Hindlimb muscle (tissue), 1 donor: ENCODE measurements around the gene BTNL9. TPM values are rescaled to one million over a fixed set of nuclear protein-coding genes. Genes with fewer than 3 reads are reported as not detected.
"Not testable (repeated sequence)": the region's sequence is repeated elsewhere in the genome, so short reads cannot be mapped to it uniquely, and the experiment has no call there.

ENCODE experiments used
- DNase-seq: peaks from one replicate; pipeline ENCODE4 v3.0.0-alpha.2; 2013
- polyA plus RNA-seq: library from polyadenylated mRNA; unstranded; fragments of 120-200 nt; gene quantifications from one replicate; pipeline ENCODE4 v1.2.1, GENCODE V29; 2013; ENCODE audit not compliant: insufficient read length

BTNL9 gene
- polyA plus RNA-seq, 1 donor, result 29.1 TPM

DNA sequence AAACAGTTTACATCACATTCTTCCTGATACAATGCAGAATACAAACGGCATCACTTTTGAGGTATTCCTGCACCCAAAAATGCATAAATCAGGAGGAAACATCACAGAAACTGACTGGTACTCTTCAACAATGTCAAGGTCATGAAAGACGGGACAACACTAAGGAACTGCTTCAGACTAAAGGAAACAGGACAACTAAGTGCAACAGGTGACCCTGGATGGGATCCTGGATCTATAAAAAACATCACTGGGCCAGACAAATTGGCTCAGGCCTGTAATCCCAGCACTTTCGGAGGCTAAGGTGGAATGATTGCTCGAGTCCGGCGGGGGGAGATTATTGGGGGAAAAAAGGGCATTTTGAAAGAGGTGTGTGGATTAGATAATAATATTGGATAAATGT lies 22.6 kb downstream of the BTNL9 start:
- DNase-seq, result no peak

DNA sequence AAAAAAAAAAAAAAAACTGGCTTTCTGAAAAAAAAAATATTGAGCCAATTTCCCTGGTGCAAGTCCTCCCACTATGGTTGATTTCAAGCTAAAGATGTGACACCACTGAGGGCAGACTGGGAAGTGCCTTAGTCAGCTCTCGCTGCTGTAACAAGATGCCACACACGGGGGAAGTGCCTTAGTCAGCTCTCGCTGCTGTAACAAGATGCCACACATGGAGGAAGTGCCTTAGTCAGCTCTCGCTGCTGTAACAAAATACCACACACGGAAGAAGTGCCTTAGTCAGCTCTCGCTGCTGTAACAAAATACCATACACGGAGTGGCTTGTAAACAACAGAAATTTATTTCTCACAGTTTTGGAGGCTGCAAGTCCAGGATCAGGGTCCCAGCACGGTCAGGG lies 23.4 kb downstream of the BTNL9 start:
- no peak for DNase-seq

DNA sequence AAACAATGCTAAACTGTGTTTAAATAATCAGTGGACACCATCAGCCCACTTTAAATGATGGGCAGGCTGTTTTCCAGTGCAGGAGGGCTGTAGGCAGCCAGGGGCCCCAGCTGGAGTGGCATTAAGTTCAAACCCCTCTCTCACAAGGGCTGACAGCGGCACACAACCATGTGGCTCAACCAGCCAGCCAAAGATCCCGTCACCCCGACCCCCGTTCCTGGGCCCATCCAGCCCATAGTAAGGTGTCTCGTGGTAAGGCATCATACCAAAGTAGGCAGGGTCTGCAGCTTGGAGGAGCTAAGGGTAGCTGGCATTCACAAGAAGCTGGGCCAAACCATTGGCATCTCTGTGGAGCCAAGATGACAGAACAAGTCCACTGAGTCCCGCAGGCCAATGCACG lies 24.9 kb downstream of the BTNL9 start:
- DNase-seq, result no peak

DNA sequence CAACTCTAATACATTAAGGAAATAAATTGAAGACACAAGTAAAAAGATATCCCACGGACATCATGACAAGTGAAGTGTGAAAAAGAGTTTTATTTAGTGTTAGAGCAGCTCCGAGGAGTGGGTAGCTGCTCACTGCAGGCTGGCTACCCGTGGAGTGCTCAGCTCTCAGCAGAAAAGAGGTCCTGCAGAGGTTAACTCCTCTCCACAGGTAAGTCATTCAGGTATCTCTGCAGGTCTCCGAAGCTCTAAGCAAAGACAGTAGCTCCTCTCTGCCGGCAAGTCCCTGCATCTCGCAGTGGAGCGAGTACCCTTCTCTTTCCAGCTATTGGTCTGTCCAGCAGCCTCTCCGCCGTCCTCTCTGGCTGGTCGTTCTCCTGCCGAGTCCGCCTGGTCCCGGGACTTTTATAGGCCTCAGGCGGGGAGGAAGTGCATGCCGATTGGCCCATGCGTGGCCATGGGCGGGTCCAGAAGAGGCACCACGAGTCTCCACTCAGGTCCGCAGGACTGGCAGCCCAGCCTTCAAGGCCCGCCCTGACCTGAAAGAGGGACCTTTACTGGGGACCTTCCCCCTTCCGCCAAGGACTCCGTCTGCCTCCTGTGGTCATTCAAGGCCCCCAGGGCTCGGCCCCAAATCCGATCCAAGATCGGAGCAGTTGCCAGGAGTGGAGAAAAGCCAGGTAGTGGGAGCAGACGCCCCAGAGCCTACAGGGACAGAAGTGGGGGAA lies 29.9 kb downstream of the BTNL9 start:
- DNase-seq, result no peak

DNA sequence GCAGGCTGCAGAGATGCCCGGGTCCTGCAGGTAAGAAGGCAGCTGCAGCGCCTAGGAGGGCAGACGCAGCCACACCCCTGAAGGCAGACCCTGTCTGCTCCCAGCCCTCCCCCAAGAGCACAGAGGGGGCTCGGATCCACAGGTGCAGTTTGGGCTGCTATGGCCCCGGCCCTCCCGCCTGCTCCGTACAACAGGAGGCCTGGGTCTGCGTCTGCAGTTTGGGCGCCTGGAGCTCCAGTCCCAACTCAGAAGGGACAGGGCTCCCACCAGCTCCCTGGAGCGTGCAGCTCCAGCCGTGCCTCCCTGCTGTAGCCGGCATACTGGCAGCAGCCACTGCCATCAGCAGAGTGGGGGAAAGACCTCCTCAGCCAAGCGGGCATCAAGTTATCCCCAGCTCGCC lies 30.5 kb downstream of the BTNL9 start:
- no peak for DNase-seq

DNA sequence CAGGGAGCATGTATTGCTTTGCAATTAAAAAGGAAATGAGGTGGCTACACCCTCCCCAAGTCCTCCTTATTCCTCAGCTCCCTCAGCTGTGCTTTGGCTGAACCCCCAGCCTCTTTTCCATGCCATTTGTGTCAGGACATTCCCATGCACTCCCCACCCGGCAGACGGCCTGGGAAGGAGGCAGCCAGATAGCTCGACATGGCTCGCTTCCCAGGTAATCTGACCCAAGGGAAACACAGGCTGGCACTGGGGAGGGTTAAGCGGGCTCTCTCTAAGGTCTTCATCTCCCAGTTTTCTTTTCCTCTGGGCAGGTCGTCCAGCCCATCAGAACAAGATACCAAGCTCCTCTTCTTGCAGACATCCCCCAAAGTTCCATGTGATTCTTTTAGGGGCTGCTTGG lies 31.2 kb downstream of the BTNL9 start:
- no peak for DNase-seq

DNA sequence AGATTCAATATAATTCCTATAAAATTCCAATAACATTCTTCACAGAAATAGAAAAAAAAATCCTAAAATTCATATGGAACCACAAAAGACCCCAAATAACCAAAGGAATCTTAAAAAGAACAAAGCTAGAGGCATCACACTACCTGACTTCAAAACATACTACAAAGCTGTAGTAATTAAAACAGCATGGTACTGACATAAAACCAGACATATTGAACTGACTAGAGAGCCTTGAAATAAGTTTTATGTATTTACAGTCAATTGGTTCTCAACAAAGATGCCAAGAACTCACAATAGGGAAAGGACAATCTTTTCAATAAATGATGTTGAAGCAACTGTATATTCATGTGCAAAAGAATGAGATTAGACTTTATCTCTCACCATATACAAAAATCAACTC lies 36.9 kb downstream of the BTNL9 start:
- DNase-seq, result no peak

DNA sequence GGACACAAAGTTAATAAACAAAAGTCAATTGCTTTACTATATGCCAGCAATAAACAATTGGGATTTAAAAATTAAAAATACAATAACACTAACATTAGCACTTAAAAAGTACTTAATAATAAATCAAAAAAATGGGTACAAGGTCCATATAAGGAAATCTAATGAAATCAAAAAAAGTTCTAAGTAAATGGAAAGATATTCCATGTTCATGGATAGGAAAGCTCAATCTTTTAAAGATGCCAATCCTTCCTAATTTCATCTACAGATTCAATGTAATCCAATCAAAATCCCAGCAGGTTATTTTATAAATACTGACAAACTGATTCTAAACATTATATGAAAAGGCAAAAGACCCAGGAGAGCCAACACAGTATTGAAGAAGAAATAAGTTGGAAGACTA lies 41.9 kb downstream of the BTNL9 start:
- DNase-seq, result no peak

DNA sequence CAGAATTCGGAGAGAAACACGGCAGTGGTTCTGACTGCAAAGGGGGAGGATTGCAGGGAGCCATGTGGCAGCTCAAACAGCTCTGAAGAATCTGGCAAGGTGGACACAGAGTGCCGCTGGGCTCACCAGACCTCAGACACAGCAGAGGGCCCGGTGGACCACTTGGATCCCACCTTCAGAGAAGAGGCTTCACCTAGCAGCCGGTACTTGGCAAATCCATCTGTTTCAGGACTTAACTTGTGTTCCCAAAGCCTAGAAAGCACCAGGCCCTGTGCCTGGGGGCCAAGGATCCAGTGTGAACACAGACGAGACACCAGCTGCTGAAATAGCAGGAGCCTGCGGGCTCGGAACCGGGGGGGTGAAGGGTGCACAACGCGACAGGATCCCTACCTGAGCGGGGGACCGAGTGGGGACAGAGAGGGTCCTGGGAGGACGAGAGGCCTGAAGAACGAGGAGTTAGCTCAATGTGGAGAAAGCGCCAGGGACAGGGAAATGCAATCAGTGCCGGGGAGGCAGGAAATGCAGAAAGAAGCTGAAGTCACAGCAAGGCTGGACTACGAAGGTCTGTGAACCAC lies 44.6 kb downstream of the BTNL9 start:
- DNase-seq, result no peak

DNA sequence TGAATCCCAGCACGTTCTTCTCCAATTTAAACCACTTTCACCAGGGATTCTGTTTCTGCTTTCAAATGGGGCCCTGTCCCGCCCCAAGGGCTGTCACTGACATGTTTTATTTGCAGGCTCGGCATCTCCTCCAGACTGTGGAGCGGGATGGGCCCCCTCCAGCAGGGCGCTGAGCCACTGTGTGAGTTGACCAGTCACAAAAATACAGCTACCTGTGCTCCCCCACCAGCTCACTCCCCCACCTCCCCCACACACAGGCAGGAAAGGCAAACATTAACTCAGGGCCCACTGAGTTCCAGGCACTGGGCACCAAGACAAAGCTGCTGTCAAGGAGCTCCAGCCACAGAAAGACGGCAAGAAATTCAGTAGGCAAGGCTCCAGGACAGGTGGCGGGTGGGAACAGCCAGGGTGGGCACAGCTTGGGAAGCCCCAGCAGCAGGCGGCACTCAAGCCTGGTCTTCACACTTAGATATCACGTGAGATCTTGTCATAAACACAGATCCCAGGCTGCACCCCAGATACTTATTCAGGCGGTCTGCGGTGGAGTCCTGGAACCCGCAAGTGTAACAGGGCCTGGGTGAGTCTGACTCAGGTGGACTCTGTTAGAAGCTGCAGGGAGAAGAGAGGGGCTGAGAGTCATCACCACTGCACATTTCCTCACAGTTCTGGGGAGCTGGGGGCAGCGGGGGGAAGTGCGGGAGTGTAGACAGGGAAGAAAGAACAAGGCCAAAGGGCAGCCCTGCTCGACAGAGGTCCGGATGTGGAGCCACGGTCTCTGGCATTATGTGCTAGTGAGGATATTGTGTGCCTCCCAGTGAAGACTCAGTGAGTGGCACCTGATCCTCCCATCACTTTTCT lies 46.2 kb downstream of the BTNL9 start:
- DNase-seq, result no peak

DNA sequence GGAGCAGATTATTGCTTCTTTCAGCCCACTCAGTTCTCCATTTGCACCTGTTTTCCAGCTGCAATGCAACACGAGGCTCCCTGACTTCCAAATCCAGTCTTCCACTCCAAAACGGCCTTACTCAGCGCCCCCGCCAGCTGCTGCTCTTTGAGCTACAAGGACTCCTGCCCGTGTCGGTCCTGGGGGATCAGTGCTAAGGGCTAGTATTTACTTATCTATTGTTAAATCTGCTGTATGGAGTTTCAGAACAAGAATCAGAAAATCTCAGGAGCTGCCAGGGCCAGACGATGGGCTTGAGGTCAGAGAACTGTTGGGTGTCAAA lies 46.8 kb downstream of the BTNL9 start:
- DNase-seq, result no peak

DNA sequence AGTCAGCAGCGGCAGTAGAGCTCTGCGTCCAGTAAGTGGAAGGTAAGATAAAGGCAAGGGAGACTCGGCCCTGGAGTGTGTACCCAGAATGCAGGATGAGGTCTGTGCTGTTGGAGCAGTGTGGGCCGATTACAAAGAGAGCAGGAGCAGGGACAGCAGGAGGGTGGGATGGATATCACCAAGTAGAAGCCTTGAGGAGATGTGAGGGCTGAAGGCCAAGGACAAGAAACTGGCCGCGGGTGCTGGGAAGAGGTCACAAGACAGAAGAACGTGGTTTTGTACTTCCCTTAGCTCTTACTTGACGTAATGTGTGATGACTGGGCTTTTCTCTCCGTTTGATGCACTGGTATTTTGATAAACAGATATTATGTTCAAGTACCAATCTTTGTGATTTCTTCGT lies 47.2 kb downstream of the BTNL9 start:
- no peak for DNase-seq

DNA sequence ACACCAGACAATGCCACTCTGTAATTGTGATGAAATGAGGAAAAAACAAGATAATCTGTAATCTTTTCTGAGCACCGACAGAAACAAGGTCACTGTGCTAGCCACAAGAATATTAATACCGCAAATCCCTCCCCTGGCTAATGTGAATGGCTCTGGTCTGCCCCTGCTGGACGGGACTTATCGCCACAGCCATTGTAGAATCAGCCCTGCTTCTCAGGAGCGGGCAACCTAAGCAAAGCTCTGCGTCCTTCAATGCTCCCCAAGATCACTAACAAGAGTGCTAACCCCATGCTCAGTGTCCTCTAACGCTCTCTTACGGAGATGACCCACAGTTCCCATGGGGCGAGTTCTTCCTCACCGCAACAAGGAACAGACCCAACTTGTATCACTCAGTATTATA lies 48.2 kb downstream of the BTNL9 start:
- no peak for DNase-seq

DNA sequence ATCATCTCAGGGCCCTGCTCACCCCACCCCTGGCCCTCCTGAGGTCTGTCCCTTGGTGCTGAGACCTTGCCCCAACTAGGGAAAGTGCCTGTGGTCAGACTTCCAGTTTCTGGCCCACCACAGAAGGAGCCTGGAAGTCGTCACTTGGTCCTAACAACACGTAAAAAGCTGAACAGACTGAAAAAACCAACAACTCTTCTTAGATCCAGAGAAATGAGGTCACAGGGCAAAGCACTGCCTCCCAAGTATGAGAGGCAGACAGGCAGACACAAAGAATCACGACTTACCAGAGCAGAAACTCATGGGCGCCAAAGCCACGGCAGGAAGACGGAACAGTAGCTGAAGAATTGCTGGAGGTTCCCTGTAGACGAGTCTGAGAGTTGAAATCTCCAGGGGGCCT lies 52.4 kb downstream of the BTNL9 start:
- DNase-seq, result no peak

DNA sequence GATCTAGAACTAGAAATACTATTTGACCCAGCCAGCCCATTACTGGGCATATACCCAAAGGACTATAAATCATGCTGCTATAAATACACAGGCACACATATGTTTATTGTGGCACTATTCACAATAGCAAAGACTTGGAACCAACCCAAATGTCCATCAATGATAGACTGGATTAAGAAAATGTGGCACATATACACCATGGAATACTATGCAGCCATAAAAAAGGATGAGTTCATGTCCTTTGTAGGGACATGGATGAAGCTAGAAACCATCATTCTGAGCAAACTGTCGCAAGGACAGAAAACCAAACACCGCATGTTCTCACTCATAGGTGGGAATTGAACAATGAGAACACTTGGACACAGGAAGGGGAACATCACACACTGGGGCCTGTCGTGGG lies 55.1 kb downstream of the BTNL9 start:
- DNase-seq, result not testable (repeated sequence)

DNA sequence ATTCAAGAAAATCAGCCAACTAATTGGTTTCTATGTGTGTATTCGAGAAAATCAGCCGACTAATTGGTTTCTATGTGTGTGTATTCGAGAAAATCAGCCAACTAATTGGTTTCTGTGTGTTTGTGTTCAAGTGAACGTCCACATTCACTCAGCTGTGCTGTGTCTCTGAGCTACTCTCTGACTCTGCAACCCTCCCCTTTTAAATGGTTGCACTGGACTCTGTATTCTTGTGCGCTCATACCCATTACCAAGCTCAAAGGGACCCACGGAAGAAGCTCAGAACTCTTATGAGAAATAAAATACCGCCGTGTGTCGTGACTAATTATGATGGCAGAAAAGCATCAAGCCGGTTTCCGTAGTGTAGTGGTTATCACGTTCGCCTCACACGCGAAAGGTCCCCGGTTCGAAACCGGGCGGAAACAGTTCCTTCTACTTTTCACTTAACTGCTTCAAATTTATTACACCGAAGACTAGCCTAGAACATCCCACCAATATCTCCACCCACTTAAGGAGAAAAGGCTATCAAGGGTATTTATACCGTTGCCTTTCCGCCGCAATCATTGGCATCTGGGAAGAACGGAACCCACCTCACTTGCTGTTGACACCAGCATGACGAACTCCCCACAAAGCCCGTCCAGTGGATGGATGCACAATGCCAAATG lies 56.8 kb downstream of the BTNL9 start:
- not testable (repeated sequence) for DNase-seq

DNA sequence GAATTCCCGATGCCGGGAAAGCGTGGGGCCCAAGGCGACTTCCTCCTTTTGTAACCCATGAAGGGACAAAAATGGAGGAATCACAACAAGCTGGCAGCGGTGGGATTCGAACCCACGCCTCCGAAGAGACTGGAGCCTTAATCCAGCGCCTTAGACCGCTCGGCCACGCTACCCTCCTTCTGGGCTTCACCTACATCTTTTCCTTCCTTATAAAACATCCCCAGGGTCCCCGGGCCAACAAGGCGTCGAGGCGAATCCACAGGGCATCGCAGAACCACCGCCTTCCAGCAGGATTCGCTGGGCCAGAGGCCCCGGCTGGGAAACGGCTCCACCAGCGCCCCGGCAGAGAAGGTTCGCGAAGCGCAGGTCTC lies 57.3 kb downstream of the BTNL9 start:
- not testable (repeated sequence) for DNase-seq

DNA sequence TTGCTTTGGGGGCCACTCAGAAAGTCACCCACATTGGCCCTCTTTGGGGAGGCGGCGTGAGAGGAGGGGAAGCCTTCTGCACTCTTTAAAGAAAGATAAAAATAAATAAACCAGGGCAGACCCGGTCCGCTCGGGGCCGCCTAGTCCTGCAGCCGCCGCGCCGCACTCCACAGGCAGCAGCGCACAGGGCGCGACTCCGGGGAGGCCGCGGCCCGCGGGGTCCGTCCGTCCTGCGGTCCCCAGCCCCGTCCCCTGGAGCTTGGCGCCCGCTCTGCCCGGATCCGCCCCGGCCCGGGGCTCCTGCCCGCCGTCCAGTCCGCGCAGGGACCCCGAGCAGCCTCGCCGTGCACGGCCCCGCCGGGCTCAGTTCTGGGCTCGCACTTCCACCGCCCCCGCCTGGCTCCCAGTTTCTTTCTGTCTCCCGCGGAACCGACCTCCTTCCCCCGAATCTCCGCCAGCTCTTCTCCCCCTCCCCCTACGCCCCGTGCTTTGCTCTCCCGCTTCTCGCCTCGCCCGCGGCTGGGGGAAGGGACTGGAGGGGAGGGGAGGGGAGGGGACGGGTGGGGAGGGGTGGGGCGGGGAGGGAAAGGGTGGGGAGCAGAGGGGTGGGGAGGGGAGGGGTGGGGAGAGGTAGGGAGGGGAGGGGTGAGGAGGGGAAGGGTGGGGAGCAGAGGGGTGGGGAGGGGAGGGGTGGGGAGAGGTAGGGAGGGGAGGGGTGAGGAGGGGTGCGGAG lies 57.9 kb downstream of the BTNL9 start:
- not testable (repeated sequence) for DNase-seq

DNA sequence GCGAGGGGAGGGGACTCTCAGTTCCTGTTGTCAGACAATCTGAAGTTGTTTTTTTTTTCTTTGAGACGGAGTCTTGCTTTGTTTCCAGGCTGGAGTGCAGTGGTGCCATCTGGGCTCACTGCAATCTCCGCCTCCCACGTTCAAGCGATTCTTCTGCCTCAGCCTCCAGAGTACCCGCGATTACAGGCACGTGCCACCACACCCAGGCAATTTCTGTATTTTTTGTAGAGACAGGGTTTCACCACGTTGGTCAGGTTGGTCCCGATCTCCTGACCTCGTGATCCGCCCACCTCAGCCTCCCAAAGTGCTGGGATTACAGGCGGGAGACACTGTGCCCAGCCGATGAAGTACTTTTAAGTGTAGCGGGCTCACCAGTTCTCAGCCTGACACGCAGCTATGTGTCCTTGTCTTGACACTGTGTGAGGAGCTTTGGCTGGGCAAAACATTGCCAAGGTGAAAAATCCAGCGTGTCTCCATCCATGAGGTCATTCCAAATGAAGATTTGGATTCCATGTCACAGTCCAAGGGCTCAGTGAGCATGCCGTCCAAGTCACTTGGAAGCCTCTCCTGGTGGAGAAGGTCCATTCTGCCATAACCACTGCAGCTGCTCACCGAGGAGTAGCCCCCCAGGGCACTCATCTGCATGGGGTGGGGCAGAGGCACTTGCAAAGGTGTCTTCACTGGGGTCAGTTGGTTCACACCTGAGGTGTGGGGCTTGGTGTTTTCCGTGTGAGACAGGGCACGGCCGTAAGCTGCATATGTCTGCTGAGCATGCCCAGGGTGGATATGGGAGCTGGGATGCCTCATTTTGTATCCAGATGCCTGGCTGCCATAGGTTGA lies 58.9 kb downstream of the BTNL9 start:
- DNase-seq, result no peak

DNA sequence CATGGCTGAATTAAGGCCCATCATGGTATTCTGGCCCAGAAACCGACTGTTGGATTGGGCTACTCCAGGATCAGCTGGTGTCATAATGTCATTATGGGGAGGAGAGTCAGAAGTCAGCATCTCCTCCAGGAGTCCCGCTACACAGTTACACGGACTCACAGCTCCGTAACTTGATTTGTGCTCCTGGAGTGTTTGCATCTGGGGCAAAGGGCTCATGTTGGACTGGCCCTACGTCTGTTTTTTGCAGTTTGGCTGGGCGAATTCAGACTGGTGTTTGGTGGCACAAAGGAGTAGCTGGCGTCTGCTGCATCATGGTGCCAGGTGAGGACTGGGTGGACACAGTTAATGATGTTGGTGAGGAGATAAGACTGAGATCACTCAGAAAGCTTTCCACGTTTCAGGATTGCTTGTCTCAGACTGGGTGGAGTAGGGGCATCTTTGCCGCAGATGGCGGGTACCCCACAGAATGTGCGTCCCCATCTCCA lies 59.6 kb downstream of the BTNL9 start:
- no peak for DNase-seq

DNA sequence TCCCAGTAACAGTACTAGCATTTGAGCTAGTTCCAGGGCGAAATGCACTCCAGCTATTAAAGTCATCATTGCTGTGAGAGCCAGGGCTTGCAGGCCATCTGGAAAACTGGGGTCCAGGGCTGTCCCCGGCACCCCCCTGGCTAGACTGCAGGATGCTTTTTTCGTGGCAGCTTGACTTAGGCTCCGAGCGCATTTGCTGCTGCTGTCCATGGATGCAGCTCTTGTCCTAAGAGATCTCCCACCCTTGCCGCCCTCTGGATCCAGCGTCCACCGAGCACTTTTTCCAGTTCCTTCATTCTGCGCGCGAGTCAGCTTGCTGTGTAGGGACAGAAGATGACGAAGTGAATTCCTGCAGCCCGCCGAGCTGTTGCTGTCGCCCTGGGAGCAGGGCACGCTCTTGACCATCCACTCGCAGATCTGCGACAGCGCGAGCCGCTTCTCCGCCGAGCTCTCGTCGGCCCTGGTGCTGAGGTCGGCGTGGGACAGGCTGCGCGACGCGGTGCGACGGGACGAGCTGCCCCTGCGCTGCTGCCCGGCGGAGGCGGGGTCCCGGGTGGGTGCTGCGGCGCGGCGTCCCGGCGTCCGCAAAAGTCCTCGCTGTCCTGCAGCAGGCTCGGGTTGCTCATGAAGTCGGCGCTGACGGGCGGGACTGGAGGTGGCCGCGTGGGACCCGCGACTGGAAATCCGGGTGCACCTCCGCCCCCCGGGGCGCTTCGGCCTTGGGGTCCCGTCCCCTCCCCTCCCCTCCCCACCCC lies 60.2 kb downstream of the BTNL9 start:
- DNase-seq, result no peak
